Measurements from ENCODE around the gene DMRTC2.

Gene DMRTC2

GRCh38 chr19:41845001-41845050 lies at the start of gene DMRTC2:
TSS of gene DMRTC2 (plus strand) at chr19:41845042. CDS start at chr19:41847429, 2,387 bp downstream.
- no peak for TF ChIP-seq CTCF (conservative IDR thresholded peaks at IDR 0.05; ENCODE audit: low read depth, low read length)

GRCh38 chr19:41796362-41796761 lies 48.5 kb upstream of the DMRTC2 start, which contains the start of gene CEACAM3:
TSS of gene CEACAM3 (plus strand) at chr19:41796587. CDS start at chr19:41796678, 91 bp downstream.
- no peak for DNase-seq (ENCODE audit: low read depth)
- H3K4me3 ChIP-seq (ENCODE audit: low read length): no peak within 1 kb of the TSS
- no peak for TF ChIP-seq CTCF (conservative IDR thresholded peaks at IDR 0.05; ENCODE audit: low read depth, low read length)

More at GRCh38 chr19:41845001-41845050, at the start of gene DMRTC2:
- H3K4me3 ChIP-seq (ENCODE audit: low read length): no peak within 1 kb of the TSS
- DNase-seq (ENCODE audit: low read depth): no peak

- H3K4me3 ChIP-seq (ENCODE audit: low read length): no peak overlapping the region
- no peak for TF ChIP-seq CTCF (conservative IDR thresholded peaks at IDR 0.05; ENCODE audit: low read depth, low read length)
- no peak for DNase-seq (ENCODE audit: low read depth)
These were observed 47.9 kb upstream of the DMRTC2 start for GRCh38 chr19:41796901-41797300.

- no peak overlapping the region for H3K4me3 ChIP-seq (ENCODE audit: low read length)
- no peak for TF ChIP-seq CTCF (conservative IDR thresholded peaks at IDR 0.05; ENCODE audit: low read depth, low read length)
- DNase-seq (ENCODE audit: low read depth): no peak
These were observed 45.3 kb upstream of the DMRTC2 start for GRCh38 chr19:41799444-41800000.

- no peak for DNase-seq (ENCODE audit: low read depth)
- no peak overlapping the region for H3K4me3 ChIP-seq (ENCODE audit: low read length)
- TF ChIP-seq CTCF (conservative IDR thresholded peaks at IDR 0.05; ENCODE audit: low read depth, low read length): no peak
These were observed 43.8 kb upstream of the DMRTC2 start for GRCh38 chr19:41801031-41801430.

- no peak for TF ChIP-seq CTCF (conservative IDR thresholded peaks at IDR 0.05; ENCODE audit: low read depth, low read length)
- no peak for DNase-seq (ENCODE audit: low read depth)
- H3K4me3 ChIP-seq (ENCODE audit: low read length): no peak overlapping the region
These were observed 43.0 kb upstream of the DMRTC2 start for GRCh38 chr19:41801792-41802211.

GRCh38 chr19:41802770-41803169 lies 42.1 kb upstream of the DMRTC2 start:
- TF ChIP-seq CTCF (conservative IDR thresholded peaks at IDR 0.05; ENCODE audit: low read depth, low read length): no peak
- DNase-seq (ENCODE audit: low read depth): no peak
- no peak overlapping the region for H3K4me3 ChIP-seq (ENCODE audit: low read length)
